GM18909 (cell line): ENCODE results near the gene ARHGEF4.
"Not testable (repeated sequence)": the region's sequence is repeated elsewhere in the genome, so short reads cannot be mapped to it uniquely, and the experiment has no call there.

Source experiments
- ATAC-seq: cut with Tn5 transposase; IDR thresholded peaks from one replicate; pipeline ENCODE4 v1.9.1; 2021; ENCODE audit warnings: mild to moderate bottlenecking; ENCODE audit not compliant: unreplicated experiment, poor library complexity

The ARHGEF4 gene

GRCh38 chr2:131063501-131064283, 227.0 kb downstream of the ARHGEF4 start:
- ATAC-seq = no peak

- ATAC-seq = no peak
These were observed 228.1 kb downstream of the ARHGEF4 start for GRCh38 chr2:131064589-131065512.

GRCh38 chr2:131067465-131068125, 230.9 kb downstream of the ARHGEF4 start:
- no peak for ATAC-seq

GRCh38 chr2:131068172-131068571, 231.5 kb downstream of the ARHGEF4 start:
- not testable (repeated sequence) for ATAC-seq

- not testable (repeated sequence) for ATAC-seq
These were observed 238.9 kb downstream of the ARHGEF4 start for GRCh38 chr2:131075578-131075977.

GRCh38 chr2:131076707-131077106, 240.0 kb downstream of the ARHGEF4 start:
- ATAC-seq = no peak

- no peak for ATAC-seq
These were observed 240.6 kb downstream of the ARHGEF4 start for GRCh38 chr2:131077182-131077846.

GRCh38 chr2:131077966-131078365, 241.3 kb downstream of the ARHGEF4 start:
- ATAC-seq = no peak

- ATAC-seq = not testable (repeated sequence)
These were observed 243.2 kb downstream of the ARHGEF4 start for GRCh38 chr2:131079931-131080330.

GRCh38 chr2:131081190-131081589, 244.5 kb downstream of the ARHGEF4 start:
- no peak for ATAC-seq

GRCh38 chr2:131085646-131086045, 248.9 kb downstream of the ARHGEF4 start:
- ATAC-seq = no peak

- no peak for ATAC-seq
These were observed 255.8 kb downstream of the ARHGEF4 start for GRCh38 chr2:131092458-131093005.

- ATAC-seq = peak; percentile 88
These were observed 256.4 kb downstream of the ARHGEF4 start, which contains the start of gene FAM168B for GRCh38 chr2:131093006-131093695. FAM168B (minus strand) TSS chr2:131093460; CDS start chr2:131082646, 10,814 bp downstream.

- ATAC-seq = peak; percentile 71
These were observed 257.2 kb downstream of the ARHGEF4 start for GRCh38 chr2:131093696-131094462.

- no peak for ATAC-seq
These were observed 258.0 kb downstream of the ARHGEF4 start for GRCh38 chr2:131094463-131095281.
